ENCODE measurements around the gene TMEM94. TPM values are rescaled to one million over a fixed set of nuclear protein-coding genes. Genes with fewer than 3 reads are reported as not detected.

TMEM94 gene
- total RNA-seq, 4 donors from 2014 or later: 19.3 to 56.5 (median 28.3) TPM

DNA sequence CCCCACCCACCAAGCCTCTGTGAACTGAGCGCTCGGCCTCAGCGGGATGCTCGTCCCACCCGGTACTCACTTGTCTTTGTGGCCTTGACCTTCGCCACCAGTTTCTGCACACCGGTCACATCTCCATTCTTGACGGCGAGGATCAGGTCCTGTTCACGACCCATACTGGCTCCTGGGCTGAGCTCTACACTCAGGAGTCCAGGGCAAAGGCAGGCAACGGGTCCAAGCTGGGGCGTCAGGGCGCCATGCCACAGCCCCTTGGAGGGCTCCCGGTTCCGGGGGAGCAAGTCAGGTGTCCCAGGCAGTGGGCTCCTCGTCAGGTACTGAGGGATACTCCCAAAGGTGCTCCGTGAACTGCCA, 57.2 kb downstream of the TMEM94 start:
- DNase-seq: no peak
- Histone ChIP-seq H3K9me3 (no peaks in the 10 kb centered on the region), H3K4me1 (peaks cover 39 to 96% (median 62%) of the 10 kb centered on the region in 3 donors), H3K27ac (peak overlapping the region; percentile 90 to 95 (median 92)), H3K4me3 (peak overlapping the region; percentile 73 to 98 (median 92)), H3K27me3 (no peaks in the 10 kb centered on the region), H3K36me3 (peaks cover 0 to 9% (median 0%) of the 10 kb centered on the region in 3 donors)
- TF ChIP-seq POLR2A (IDR thresholded peaks at IDR 0.05): no peak
- TF ChIP-seq, protein P1, sequence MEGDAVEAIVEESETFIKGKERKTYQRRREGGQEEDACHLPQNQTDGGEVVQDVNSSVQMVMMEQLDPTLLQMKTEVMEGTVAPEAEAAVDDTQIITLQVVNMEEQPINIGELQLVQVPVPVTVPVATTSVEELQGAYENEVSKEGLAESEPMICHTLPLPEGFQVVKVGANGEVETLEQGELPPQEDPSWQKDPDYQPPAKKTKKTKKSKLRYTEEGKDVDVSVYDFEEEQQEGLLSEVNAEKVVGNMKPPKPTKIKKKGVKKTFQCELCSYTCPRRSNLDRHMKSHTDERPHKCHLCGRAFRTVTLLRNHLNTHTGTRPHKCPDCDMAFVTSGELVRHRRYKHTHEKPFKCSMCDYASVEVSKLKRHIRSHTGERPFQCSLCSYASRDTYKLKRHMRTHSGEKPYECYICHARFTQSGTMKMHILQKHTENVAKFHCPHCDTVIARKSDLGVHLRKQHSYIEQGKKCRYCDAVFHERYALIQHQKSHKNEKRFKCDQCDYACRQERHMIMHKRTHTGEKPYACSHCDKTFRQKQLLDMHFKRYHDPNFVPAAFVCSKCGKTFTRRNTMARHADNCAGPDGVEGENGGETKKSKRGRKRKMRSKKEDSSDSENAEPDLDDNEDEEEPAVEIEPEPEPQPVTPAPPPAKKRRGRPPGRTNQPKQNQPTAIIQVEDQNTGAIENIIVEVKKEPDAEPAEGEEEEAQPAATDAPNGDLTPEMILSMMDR (IDR thresholded peaks at IDR 0.05): no peak
- WGBS, 2 donors: 85% methylated on average over 9 of the region's 17 CpGs; no CpG with 5 or more reads in 1 of the 2 donors
- intact Hi-C loops (cut with DNase I): no loop called here

DNA sequence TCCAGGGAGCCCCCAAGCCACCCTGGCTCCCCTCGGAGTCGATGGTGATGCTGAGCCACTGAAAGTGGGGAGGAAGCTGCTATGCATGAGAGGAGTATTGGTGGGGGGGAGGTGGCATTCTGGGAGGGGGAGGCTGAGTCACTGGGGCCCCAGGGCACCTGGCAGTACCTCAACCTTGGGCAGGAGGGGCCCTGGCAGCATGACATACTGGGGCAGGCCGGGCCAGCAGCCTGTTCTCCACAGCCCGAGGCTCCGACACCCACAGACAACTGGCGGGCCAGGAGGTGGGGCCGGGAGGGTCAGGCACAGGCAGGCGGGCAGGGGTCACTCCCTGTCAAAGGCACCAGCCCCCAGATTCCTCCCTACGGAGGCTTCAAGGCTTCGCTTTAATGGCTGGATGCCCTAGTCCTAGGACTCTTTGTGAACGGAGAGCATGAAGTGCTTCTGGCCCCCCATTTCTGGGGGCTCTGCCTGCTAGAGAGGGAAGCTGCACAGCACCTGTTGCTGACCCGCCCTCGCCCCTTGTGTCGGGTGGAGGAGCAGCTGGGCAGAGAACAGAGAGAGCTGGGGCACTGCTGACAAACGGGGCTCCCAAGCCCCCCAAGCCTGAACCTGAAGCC, 58.0 kb downstream of the TMEM94 start:
- intact Hi-C loops (cut with DNase I): no loop called here
- H3K36me3 ChIP-seq: peaks cover 0 to 10% (median 0%) of the 10 kb centered on the region in 3 donors
- WGBS, 2 donors: 20 to 40% methylated on average over 1 to 2 of the region's 15 CpGs
- H3K4me3 ChIP-seq: peak overlapping the region; percentile 73 to 98 (median 92)
- H3K27me3 ChIP-seq: no peaks in the 10 kb centered on the region
- no peak for DNase-seq
- H3K4me1 ChIP-seq: peaks cover 39 to 93% (median 56%) of the 10 kb centered on the region in 3 donors
- H3K9me3 ChIP-seq: no peaks in the 10 kb centered on the region
- TF ChIP-seq POLR2A (IDR thresholded peaks at IDR 0.05): peak in 1 of 4 donors; percentile 17
- TF ChIP-seq, protein P1 (IDR thresholded peaks at IDR 0.05): no peak
- peak overlapping the region; percentile 90 to 95 (median 92) for H3K27ac ChIP-seq

DNA sequence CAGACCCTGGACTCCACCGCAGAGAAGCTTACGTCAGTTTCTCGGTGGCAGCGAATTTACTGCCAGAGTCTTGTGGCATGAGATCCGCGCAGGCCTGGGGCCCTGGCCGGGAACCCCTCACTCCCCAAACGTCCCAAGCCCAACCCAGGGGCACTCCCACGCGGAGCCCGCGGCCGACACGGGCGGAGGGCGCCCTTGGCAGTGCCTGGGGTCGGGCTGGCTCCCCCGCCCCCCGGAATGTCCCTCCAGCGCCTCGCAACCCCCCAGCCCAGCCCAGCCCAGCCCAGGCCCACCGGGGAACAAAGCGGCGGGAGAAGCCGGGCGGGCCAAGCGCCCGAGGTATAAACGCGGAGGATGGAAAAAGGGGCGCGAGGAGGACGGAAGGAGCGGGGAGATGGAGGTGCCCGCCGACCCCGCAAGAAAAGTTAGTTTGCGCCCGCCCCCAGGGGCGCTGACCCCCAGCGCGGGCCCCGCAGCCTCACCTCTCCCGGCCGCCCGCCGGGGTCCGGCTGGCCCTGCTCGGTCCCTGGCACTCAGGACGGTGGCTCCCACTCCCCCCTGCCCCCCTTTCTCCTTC, 58.6 kb downstream of the TMEM94 start:
- Histone ChIP-seq H3K36me3 (peaks cover 0 to 16% (median 0%) of the 10 kb centered on the region in 3 donors), H3K4me1 (peaks cover 39 to 87% (median 51%) of the 10 kb centered on the region in 3 donors), H3K4me3 (peak overlapping the region; percentile 73 to 98 (median 92)), H3K9me3 (no peaks in the 10 kb centered on the region), H3K27ac (peak overlapping the region; percentile 90 to 95 (median 92)), H3K27me3 (no peaks in the 10 kb centered on the region)
- no CpG with 5 or more reads among the region's 50 CpGs for WGBS, 2 donors
- peak in 2 of 4 donors; percentile 28 to 50 for TF ChIP-seq POLR2A (IDR thresholded peaks at IDR 0.05)
- TF ChIP-seq, protein P1 (IDR thresholded peaks at IDR 0.05): no peak
- no peak for DNase-seq
- intact Hi-C loops (cut with DNase I): loop anchor here (5.0 kb wide), 2 partner anchors 72 to 88 kb away; partner anchors contain the start of gene MYO15B

DNA sequence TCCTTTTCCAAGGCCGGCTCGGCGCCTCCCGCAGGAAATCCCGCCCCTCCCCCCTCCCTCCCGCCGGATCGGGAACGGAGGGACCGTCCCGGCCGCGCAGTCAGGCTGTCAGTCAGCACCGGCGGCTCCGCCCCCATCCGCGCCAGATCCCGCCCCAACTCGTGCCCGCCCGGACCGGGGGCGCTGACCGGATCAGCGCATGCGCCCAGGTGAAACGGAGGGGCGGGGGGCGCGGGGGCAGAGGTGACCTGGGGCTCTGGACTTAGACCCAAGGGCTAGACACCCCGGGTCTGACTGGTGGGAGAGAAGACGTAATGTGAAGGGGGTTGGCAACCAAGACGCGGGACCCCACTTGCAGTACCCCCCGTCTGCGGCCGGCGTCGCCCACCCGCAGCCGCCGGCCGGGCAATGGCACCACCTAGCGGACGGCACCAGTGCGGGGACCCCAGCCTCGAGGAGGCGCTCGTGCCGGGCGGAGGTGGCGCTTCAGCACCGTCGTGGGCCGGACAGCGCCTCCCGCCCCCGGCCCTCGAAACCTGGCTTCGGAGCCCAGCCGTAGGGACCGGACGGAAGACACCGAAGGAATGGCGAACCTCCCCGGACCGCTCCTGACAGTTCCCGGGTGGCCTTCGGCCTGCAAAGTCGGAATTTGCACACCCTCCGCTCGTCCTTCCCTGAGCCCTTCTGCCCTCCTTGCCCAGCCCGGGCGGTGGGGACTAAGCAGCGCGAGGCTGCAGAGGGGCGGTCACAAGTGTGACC, 59.2 kb downstream of the TMEM94 start, which contains the start of gene CASKIN2:
Gene CASKIN2, minus strand, starts transcription at position 42 of the 759 bp plus-strand sequence. CDS start 1,733 bp downstream, outside the sequence.
- H3K27ac ChIP-seq: peak within 1 kb of the TSS; percentile 90 to 95 (median 92)
- no peaks in the 10 kb centered on the region for H3K9me3 ChIP-seq
- peak within 1 kb of the TSS; percentile 73 to 98 (median 92) for H3K4me3 ChIP-seq
- DNase-seq: peak; percentile 33
- intact Hi-C loops (cut with DNase I): loop anchor here (5.0 kb wide), 2 partner anchors 72 to 88 kb away; partner anchors contain the start of gene MYO15B
- H3K27me3 ChIP-seq: no peaks in the 10 kb centered on the region
- WGBS, 2 donors: 1% methylated on average over 15 of the region's 78 CpGs; no CpG with 5 or more reads in 1 of the 2 donors
- H3K36me3 ChIP-seq: peaks cover 0 to 23% (median 0%) of the 10 kb centered on the region in 3 donors
- H3K4me1 ChIP-seq: peaks cover 39 to 80% (median 47%) of the 10 kb centered on the region in 3 donors
- TF ChIP-seq, protein P1 (IDR thresholded peaks at IDR 0.05): peak; percentile 94 to 99 (median 98)
- no peak for TF ChIP-seq POLR2A (IDR thresholded peaks at IDR 0.05)
